IPS-15b (cell line): ENCODE measurements around the gene CELF3.
"Not testable (repeated sequence)": the region's sequence is repeated elsewhere in the genome, so short reads cannot be mapped to it uniquely, and the experiment has no call there.

Experiments used
- H3K27me3 ChIP-seq: one replicate; pipeline ENCODE4 v1.6.1; 2013; ENCODE audit warnings: low read length; ENCODE audit not compliant: control insufficient read depth, insufficient read depth
- H3K36me3 ChIP-seq: one replicate; pipeline ENCODE4 v1.6.1; 2013; ENCODE audit warnings: low read length; ENCODE audit not compliant: control insufficient read depth, insufficient read depth
- H3K4me1 ChIP-seq: one replicate; pipeline ENCODE4 v1.6.1; 2013; ENCODE audit warnings: mild to moderate bottlenecking, low read length; ENCODE audit not compliant: control insufficient read depth, insufficient read depth
- H3K4me3 ChIP-seq: one replicate; pipeline ENCODE4 v1.5.1; 2013; ENCODE audit warnings: low read depth, low read length
- H3K9ac ChIP-seq: one replicate; pipeline ENCODE4 v1.6.1; 2013; ENCODE audit warnings: low read depth, mild to moderate bottlenecking, low read length
- H3K9me3 ChIP-seq: one replicate; pipeline ENCODE4 v1.6.1; 2013; ENCODE audit warnings: mild to moderate bottlenecking, low read length; ENCODE audit not compliant: control insufficient read depth, insufficient read depth

Gene CELF3

GRCh38 chr1:151686561-151686960 is 30.0 kb downstream of the CELF3 start:
- Histone ChIP-seq H3K27me3 (no peaks in the 10 kb centered on the region), H3K9me3 (no peaks in the 10 kb centered on the region), H3K4me1 (no peaks in the 10 kb centered on the region), H3K4me3 (no peak overlapping the region), H3K9ac (no peak overlapping the region), H3K36me3 (peaks cover 4% of the 10 kb centered on the region)

- Histone ChIP-seq H3K4me3 (no peak overlapping the region), H3K36me3 (peaks cover 4% of the 10 kb centered on the region), H3K4me1 (no peaks in the 10 kb centered on the region), H3K9ac (no peak overlapping the region), H3K9me3 (no peaks in the 10 kb centered on the region), H3K27me3 (no peaks in the 10 kb centered on the region)
Observed at GRCh38 chr1:151684128-151684527, 32.5 kb downstream of the CELF3 start.

- not testable (repeated sequence) for H3K9ac ChIP-seq, H3K4me1 ChIP-seq, H3K4me3 ChIP-seq, H3K9me3 ChIP-seq, H3K36me3 ChIP-seq, H3K27me3 ChIP-seq
Observed at GRCh38 chr1:151682901-151683300, 33.7 kb downstream of the CELF3 start.

- no peaks in the 10 kb centered on the region for H3K4me1 ChIP-seq
- no peak overlapping the region for H3K9ac ChIP-seq
- H3K36me3 ChIP-seq: peaks cover 4% of the 10 kb centered on the region
- no peak overlapping the region for H3K4me3 ChIP-seq
- H3K27me3 ChIP-seq: no peaks in the 10 kb centered on the region
- no peaks in the 10 kb centered on the region for H3K9me3 ChIP-seq
Observed at GRCh38 chr1:151681923-151682322, 34.7 kb downstream of the CELF3 start.

- no peaks in the 10 kb centered on the region for H3K27me3 ChIP-seq
- no peaks in the 10 kb centered on the region for H3K4me1 ChIP-seq
- no peak overlapping the region for H3K4me3 ChIP-seq
- H3K36me3 ChIP-seq: peaks cover 4% of the 10 kb centered on the region
- no peak overlapping the region for H3K9ac ChIP-seq
- no peaks in the 10 kb centered on the region for H3K9me3 ChIP-seq
Observed at GRCh38 chr1:151680826-151681225, 35.8 kb downstream of the CELF3 start.

GRCh38 chr1:151680391-151680790 is 36.2 kb downstream of the CELF3 start:
- H3K36me3 ChIP-seq: peaks cover 4% of the 10 kb centered on the region
- no peak overlapping the region for H3K9ac ChIP-seq
- no peak overlapping the region for H3K4me3 ChIP-seq
- no peaks in the 10 kb centered on the region for H3K4me1 ChIP-seq
- no peaks in the 10 kb centered on the region for H3K27me3 ChIP-seq
- no peaks in the 10 kb centered on the region for H3K9me3 ChIP-seq

- no peak overlapping the region for H3K9ac ChIP-seq
- no peaks in the 10 kb centered on the region for H3K27me3 ChIP-seq
- no peaks in the 10 kb centered on the region for H3K4me1 ChIP-seq
- H3K4me3 ChIP-seq: no peak overlapping the region
- no peaks in the 10 kb centered on the region for H3K36me3 ChIP-seq
- no peaks in the 10 kb centered on the region for H3K9me3 ChIP-seq
Observed at GRCh38 chr1:151673407-151673806, 43.2 kb downstream of the CELF3 start.

- H3K9me3 ChIP-seq, H3K9ac ChIP-seq, H3K4me3 ChIP-seq, H3K4me1 ChIP-seq, H3K36me3 ChIP-seq, H3K27me3 ChIP-seq: not testable (repeated sequence)
Observed at GRCh38 chr1:151670036-151670675, 46.4 kb downstream of the CELF3 start.

GRCh38 chr1:151668090-151668489 is 48.5 kb downstream of the CELF3 start:
- Histone ChIP-seq H3K9ac (no peak overlapping the region), H3K9me3 (no peaks in the 10 kb centered on the region), H3K36me3 (no peaks in the 10 kb centered on the region), H3K4me1 (no peaks in the 10 kb centered on the region), H3K27me3 (no peaks in the 10 kb centered on the region), H3K4me3 (no peak overlapping the region)

- Histone ChIP-seq H3K9me3 (no peaks in the 10 kb centered on the region), H3K4me1 (no peaks in the 10 kb centered on the region), H3K9ac (no peak overlapping the region), H3K4me3 (no peak overlapping the region), H3K27me3 (no peaks in the 10 kb centered on the region), H3K36me3 (peaks cover 3% of the 10 kb centered on the region)
Observed at GRCh38 chr1:151661751-151662150, 54.9 kb downstream of the CELF3 start.

- no peaks in the 10 kb centered on the region for H3K4me1 ChIP-seq
- peaks cover 3% of the 10 kb centered on the region for H3K36me3 ChIP-seq
- H3K9me3 ChIP-seq: no peaks in the 10 kb centered on the region
- no peaks in the 10 kb centered on the region for H3K27me3 ChIP-seq
- H3K9ac ChIP-seq: no peak overlapping the region
- no peak overlapping the region for H3K4me3 ChIP-seq
Observed at GRCh38 chr1:151655371-151655770, 61.2 kb downstream of the CELF3 start.

- Histone ChIP-seq H3K9me3 (no peaks in the 10 kb centered on the region), H3K4me1 (no peaks in the 10 kb centered on the region), H3K36me3 (peaks cover 3% of the 10 kb centered on the region), H3K9ac (no peak overlapping the region), H3K27me3 (no peaks in the 10 kb centered on the region), H3K4me3 (no peak overlapping the region)
Observed at GRCh38 chr1:151653397-151653796, 63.2 kb downstream of the CELF3 start.
